ENCODE measurements around the gene SERPINE3.

DNA sequence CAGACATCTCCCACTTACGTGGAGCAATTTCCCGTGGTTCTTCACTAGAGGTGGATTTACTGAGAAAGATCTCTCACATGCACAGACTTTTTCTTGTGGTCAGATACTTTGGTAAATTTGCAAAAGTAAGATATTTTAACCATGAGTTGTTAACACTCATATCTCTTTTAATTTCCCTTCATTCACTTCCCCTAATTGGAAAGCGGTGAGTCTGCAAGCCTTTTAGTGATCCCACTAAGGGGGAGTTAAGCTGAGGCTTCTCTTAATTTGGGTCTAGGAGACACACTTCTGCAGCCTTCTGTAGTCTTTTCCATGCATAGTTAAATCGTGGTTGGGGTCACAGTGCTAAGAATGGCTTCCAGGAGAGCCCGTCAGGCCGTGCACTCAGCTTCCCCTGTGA is 30.7 kb upstream of the SERPINE3 start:
- TF ChIP-seq POLR2A (IDR thresholded peaks at IDR 0.05; ENCODE audit: low read length) (no peak), GATA1 (IDR thresholded peaks at IDR 0.05; ENCODE audit: low read depth, low read length) (no peak)
